Lung (tissue), 12 donors: ENCODE data around the gene CISD3. TPM values are rescaled to one million over a fixed set of nuclear protein-coding genes. Genes with fewer than 3 reads are reported as not detected.

Source experiments
- ATAC-seq: fragments of 200-7000 bp; cut with Tn5 transposase; one replicate; pipeline ENCODE4 v1.9.1; 2020; ENCODE audit warnings: moderate number of reproducible peaks; ENCODE audit not compliant: insufficient read depth, low FRiP score
- DNase-seq, 3 donors: peaks; one replicate each; pipeline ENCODE4 v3.0.0-alpha.2; 2013 to 2017
- H3K27ac ChIP-seq, 2 donors: one replicate each; pipeline ENCODE4 v1.5.1; 2013; ENCODE audit warnings: mild to moderate bottlenecking in 2 of 2, moderate library complexity in 2 of 2, control low read depth in 1 of 2, inconsistent platforms in 1 of 2, low read depth in 1 of 2, low read length in 1 of 2
- H3K27me3 ChIP-seq, 3 donors: one replicate each; pipeline ENCODE4 v1.5.1; 2013; ENCODE audit warnings: low read length in 2 of 3; ENCODE audit not compliant: control insufficient read depth in 3 of 3, insufficient read depth in 3 of 3
- H3K36me3 ChIP-seq, 4 donors: one replicate each; pipeline ENCODE4 v1.5.1; 2013; ENCODE audit warnings: low read length in 4 of 4, mild to moderate bottlenecking in 1 of 4, moderate library complexity in 1 of 4; ENCODE audit not compliant: control insufficient read depth in 4 of 4, insufficient read depth in 4 of 4
- H3K4me1 ChIP-seq, 5 donors: one replicate each; pipeline ENCODE4 v1.5.1; 2013; ENCODE audit warnings: low read length in 5 of 5, mild to moderate bottlenecking in 2 of 5, moderate library complexity in 1 of 5; ENCODE audit not compliant: control insufficient read depth in 5 of 5, insufficient read depth in 5 of 5
- H3K4me3 ChIP-seq: one replicate; pipeline ENCODE4 v1.5.1; 2013; ENCODE audit warnings: mild to moderate bottlenecking, control low read depth, moderate library complexity
- H3K9ac ChIP-seq, 2 donors: one replicate each; pipeline ENCODE4 v1.5.1; 2013; ENCODE audit warnings: low read length in 2 of 2, control low read depth in 1 of 2; ENCODE audit not compliant: insufficient read depth in 1 of 2
- H3K9me3 ChIP-seq, 4 donors: one replicate each; pipeline ENCODE4 v1.5.1; 2013; ENCODE audit warnings: low read length in 3 of 4, mild to moderate bottlenecking in 1 of 4, moderate library complexity in 1 of 4; ENCODE audit not compliant: control insufficient read depth in 4 of 4, insufficient read depth in 3 of 4
- CTCF ChIP-seq: IDR thresholded peaks from 2 replicates; pipeline ENCODE4 v1.5.1; 2012; ENCODE audit warnings: mild to moderate bottlenecking; ENCODE audit errors: control extremely low read depth, extremely low read depth
- WGBS, 2 donors: extraction: QIAGEN DNeasy Blood & Tissue Kit; methylation state at CpG; one replicate each; pipeline ENCODE4 v1.1.7; 2013; 5-methylcytosine and 5-hydroxymethylcytosine counted together
- polyA plus RNA-seq, 2 donors: library from polyadenylated mRNA; stranded (reverse); fragments of 200-250 nt; gene quantifications; one replicate each; pipeline ENCODE4 v1.2.1, GENCODE V29; 2013
- total RNA-seq, 2 donors: library from RNA; depleted of rRNA in 1 of 2; stranded (reverse); fragments of >200 nt in 1 of 2; gene quantifications; one replicate each; pipeline ENCODE4 v1.2.1, GENCODE V29; 2014 to 2021
- donor health status: control.
- donor health status: control.
- donor health status: Bipolar disorder and iron deficiency.
- donor health status: healthy.
- donor health status: DM: yes; HTN: yes; CAD: no.

Gene CISD3
- total and polyA plus RNA-seq, 4 donors, result 2.4 to 49.7 (median 38.0) TPM

GRCh38 chr17:38720941-38721340 is 9.2 kb upstream of the CISD3 start:
- no peak for DNase-seq
- ATAC-seq, result no peak
- H3K9me3 ChIP-seq, result no peaks in the 10 kb centered on the region
- no peak for TF ChIP-seq CTCF
- H3K27ac ChIP-seq, result no peak overlapping the region
- peaks cover 14 to 73% (median 23%) of the 10 kb centered on the region in 4 donors for H3K36me3 ChIP-seq
- H3K4me1 ChIP-seq, result peaks cover 0 to 9% (median 2%) of the 10 kb centered on the region in 5 donors
- no peak overlapping the region for H3K4me3 ChIP-seq
- no peaks in the 10 kb centered on the region for H3K27me3 ChIP-seq
- WGBS, 2 donors, result 87 to 93% methylated on average over 6 of the region's 6 CpGs
- no peak overlapping the region for H3K9ac ChIP-seq

- no peak for ATAC-seq
- Histone ChIP-seq H3K27ac (no peak overlapping the region), H3K9me3 (no peaks in the 10 kb centered on the region), H3K27me3 (no peaks in the 10 kb centered on the region), H3K36me3 (peaks cover 12 to 65% (median 17%) of the 10 kb centered on the region in 4 donors), H3K4me1 (peaks cover 0 to 9% (median 2%) of the 10 kb centered on the region in 5 donors), H3K9ac (no peak overlapping the region), H3K4me3 (no peak overlapping the region)
- TF ChIP-seq CTCF, result no peak
- WGBS, 2 donors, result 93 to 100% methylated on average over 5 to 16 of the region's 16 CpGs
- DNase-seq, result no peak
These were observed 8.3 kb upstream of the CISD3 start for GRCh38 chr17:38721802-38722201.

GRCh38 chr17:38724337-38724988 is 5.7 kb upstream of the CISD3 start:
- no peak overlapping the region for H3K4me3 ChIP-seq
- H3K27ac ChIP-seq, result no peak overlapping the region
- no peak for DNase-seq
- H3K4me1 ChIP-seq, result peaks cover 0 to 18% (median 6%) of the 10 kb centered on the region in 5 donors
- 48 to 51% methylated on average over 16 of the region's 16 CpGs for WGBS, 2 donors
- peaks cover 3 to 47% (median 12%) of the 10 kb centered on the region in 4 donors for H3K36me3 ChIP-seq
- TF ChIP-seq CTCF, result no peak
- H3K27me3 ChIP-seq, result no peaks in the 10 kb centered on the region
- H3K9ac ChIP-seq, result no peak overlapping the region
- H3K9me3 ChIP-seq, result no peaks in the 10 kb centered on the region
- no peak for ATAC-seq
